HEK293 (cell line): Measurements from ENCODE around the gene JPH2.

Experiments used
- CTCF ChIA-PET: fragments of 350-600 bp; formaldehyde crosslinking; extraction: SDS; loops from one replicate; lab custom pipeline; 2021; ENCODE audit warnings: antibody characterized with exemption; lab: Yijun Ruan, JAX
- POLR2A ChIA-PET: fragments of 300-600 bp; formaldehyde crosslinking; extraction: SDS; loops from one replicate; lab custom pipeline; 2020; ENCODE audit warnings: antibody characterized with exemption, inconsistent platforms; lab: Yijun Ruan, JAX
- H3K27ac ChIP-seq: fragments of 200-500 bp; sonication (Bioruptor generic); 2 replicates; pipeline ENCODE4 v1.5.1; 2014; ENCODE audit warnings: low read depth, low read length, control low read depth, inconsistent platforms; ENCODE audit errors: extremely low read depth
- H3K36me3 ChIP-seq, 2 experiments: fragments of 200-500 bp in 1 of 2; sonication (Bioruptor generic) in 1 of 2; 1 replicate in 1 of 2; 2 replicates in 1 of 2; pipeline ENCODE4 v1.5.1; 2014 to 2017; ENCODE audit warnings: inconsistent platforms in 2 of 2, low read length in 2 of 2; ENCODE audit not compliant: control insufficient read depth in 2 of 2, insufficient read depth in 1 of 2
- H3K4me1 ChIP-seq: fragments of 200-500 bp; sonication (Bioruptor generic); 2 replicates; pipeline ENCODE4 v1.5.1; 2014; ENCODE audit warnings: mild to moderate bottlenecking, low read length, inconsistent platforms; ENCODE audit not compliant: control insufficient read depth, insufficient read depth
- H3K4me3 ChIP-seq: 2 replicates; pipeline ENCODE4 v1.5.1; 2011; ENCODE audit warnings: low read depth, mild to moderate bottlenecking, control low read depth, low read length, moderate library complexity
- H3K9me3 ChIP-seq: fragments of 200-500 bp; sonication (Bioruptor generic); 2 replicates; pipeline ENCODE4 v1.5.1; 2014; ENCODE audit warnings: low read depth, low read length, inconsistent platforms; ENCODE audit not compliant: control insufficient read depth, insufficient read depth
- GLIS1 ChIP-seq: fragments of 450-650 bp; formaldehyde crosslinking; IDR thresholded peaks from 2 replicates; pipeline ENCODE4 v1.5.1; 2016; ENCODE audit warnings: missing biosample characterization, missing genetic modification characterization
- OSR2 ChIP-seq: fragments of 450-650 bp; formaldehyde crosslinking; IDR thresholded peaks from 2 replicates; pipeline ENCODE4 v1.5.1; 2016; ENCODE audit warnings: missing biosample characterization, missing genetic modification characterization
- PRDM6 ChIP-seq: fragments of 450-650 bp; formaldehyde crosslinking; IDR thresholded peaks from 2 replicates; pipeline ENCODE4 v1.5.1; 2017; ENCODE audit warnings: missing biosample characterization, missing genetic modification characterization
- REST ChIP-seq: fragments of 450-650 bp; formaldehyde crosslinking; IDR thresholded peaks from 2 replicates; pipeline ENCODE4 v1.5.1; 2016; ENCODE audit warnings: missing biosample characterization, missing genetic modification characterization
- SP3 ChIP-seq: fragments of 450-650 bp; formaldehyde crosslinking; IDR thresholded peaks from 2 replicates; pipeline ENCODE4 v1.5.1; 2016; ENCODE audit warnings: missing biosample characterization, missing genetic modification characterization
- SP7 ChIP-seq: fragments of 450-650 bp; formaldehyde crosslinking; IDR thresholded peaks from 2 replicates; pipeline ENCODE4 v1.5.1; 2016; ENCODE audit warnings: missing biosample characterization, missing genetic modification characterization
- ZBTB20 ChIP-seq: fragments of 450-650 bp; formaldehyde crosslinking; IDR thresholded peaks from 2 replicates; pipeline ENCODE4 v1.5.1; 2016; ENCODE audit warnings: missing biosample characterization, missing genetic modification characterization
- ZFHX2 ChIP-seq: fragments of 450-650 bp; formaldehyde crosslinking; conservative IDR thresholded peaks from 2 replicates; pipeline ENCODE4 v1.5.1; 2016; ENCODE audit warnings: missing biosample characterization, missing genetic modification characterization
- ZNF184 ChIP-seq: fragments of 450-650 bp; IDR thresholded peaks from 2 replicates; pipeline ENCODE4 v1.5.1; 2018; ENCODE audit warnings: missing biosample characterization, mild to moderate bottlenecking, missing genetic modification characterization
- ZNF24 ChIP-seq: fragments of 450-650 bp; formaldehyde crosslinking; IDR thresholded peaks from 2 replicates; pipeline ENCODE4 v1.5.1; 2016; ENCODE audit warnings: missing biosample characterization, missing genetic modification characterization
- ZNF610 ChIP-seq: fragments of 450-650 bp; formaldehyde crosslinking; IDR thresholded peaks from 2 replicates; pipeline ENCODE4 v1.5.1; 2016; ENCODE audit warnings: missing biosample characterization, missing genetic modification characterization, borderline replicate concordance
- ZNF664 ChIP-seq: fragments of 450-650 bp; formaldehyde crosslinking; IDR thresholded peaks from 2 replicates; pipeline ENCODE4 v1.5.1; 2016; ENCODE audit warnings: missing biosample characterization, missing genetic modification characterization
- ZNF692 ChIP-seq: fragments of 450-650 bp; formaldehyde crosslinking; IDR thresholded peaks from 2 replicates; pipeline ENCODE4 v1.5.1; 2016; ENCODE audit warnings: missing biosample characterization, missing genetic modification characterization
- ZNF791 ChIP-seq: fragments of 450-650 bp; formaldehyde crosslinking; IDR thresholded peaks from 2 replicates; pipeline ENCODE4 v1.5.1; 2016; ENCODE audit warnings: missing biosample characterization, missing genetic modification characterization
- ZXDB ChIP-seq: fragments of 450-650 bp; formaldehyde crosslinking; IDR thresholded peaks from 2 replicates; pipeline ENCODE4 v1.5.1; 2016; ENCODE audit warnings: missing biosample characterization, missing genetic modification characterization
- TF ChIP-seq, protein P1 (sequence below): fragments of 450-650 bp; formaldehyde crosslinking; IDR thresholded peaks from 2 replicates; pipeline ENCODE4 v1.5.1; 2016; ENCODE audit warnings: missing biosample characterization, missing genetic modification characterization
- TF ChIP-seq, protein P2 (sequence below): fragments of 450-650 bp; formaldehyde crosslinking; IDR thresholded peaks from 2 replicates; pipeline ENCODE4 v1.5.1; 2016; ENCODE audit warnings: missing biosample characterization, missing genetic modification characterization, borderline replicate concordance
- TF ChIP-seq, protein P3 (sequence below): fragments of 450-650 bp; formaldehyde crosslinking; IDR thresholded peaks from 2 replicates; pipeline ENCODE4; 2016; ENCODE audit warnings: missing biosample characterization, missing genetic modification characterization

The JPH2 gene

GRCh38 chr20:44083220-44083933 lies 103.6 kb downstream of the JPH2 start:
- H3K4me3 ChIP-seq = no peak overlapping the region
- CTCF ChIA-PET = interaction anchor here (0.6 to 7.2 kb wide), 10 partner anchors 8 to 555 kb away, joined by 3 to 105 read pairs (median 4); no protein-coding TSS in a partner anchor
- H3K27ac ChIP-seq = no peak overlapping the region
- no peaks in the 10 kb centered on the region for H3K4me1 ChIP-seq
- H3K9me3 ChIP-seq = no peaks in the 10 kb centered on the region
- POLR2A ChIA-PET = interaction anchor here (0.6 to 0.7 kb wide), 3 partner anchors 27 to 586 kb away, joined by 3 to 4 read pairs (median 3); no protein-coding TSS in a partner anchor
- no peaks in the 10 kb centered on the region for H3K36me3 ChIP-seq
- TF ChIP-seq ZFHX2 (tag by site-specific recombination) = peak; percentile 74
- TF ChIP-seq ZNF692 (tag by site-specific recombination) = no peak
- 0 out of 2 replicates have a peak, but pooled peaks have one; percentile 14 for TF ChIP-seq ZNF184 (tag by site-specific recombination)
- TF ChIP-seq ZBTB20 (tag by site-specific recombination) = no peak
- TF ChIP-seq OSR2 = peak; percentile 75
- TF ChIP-seq, protein P1, sequence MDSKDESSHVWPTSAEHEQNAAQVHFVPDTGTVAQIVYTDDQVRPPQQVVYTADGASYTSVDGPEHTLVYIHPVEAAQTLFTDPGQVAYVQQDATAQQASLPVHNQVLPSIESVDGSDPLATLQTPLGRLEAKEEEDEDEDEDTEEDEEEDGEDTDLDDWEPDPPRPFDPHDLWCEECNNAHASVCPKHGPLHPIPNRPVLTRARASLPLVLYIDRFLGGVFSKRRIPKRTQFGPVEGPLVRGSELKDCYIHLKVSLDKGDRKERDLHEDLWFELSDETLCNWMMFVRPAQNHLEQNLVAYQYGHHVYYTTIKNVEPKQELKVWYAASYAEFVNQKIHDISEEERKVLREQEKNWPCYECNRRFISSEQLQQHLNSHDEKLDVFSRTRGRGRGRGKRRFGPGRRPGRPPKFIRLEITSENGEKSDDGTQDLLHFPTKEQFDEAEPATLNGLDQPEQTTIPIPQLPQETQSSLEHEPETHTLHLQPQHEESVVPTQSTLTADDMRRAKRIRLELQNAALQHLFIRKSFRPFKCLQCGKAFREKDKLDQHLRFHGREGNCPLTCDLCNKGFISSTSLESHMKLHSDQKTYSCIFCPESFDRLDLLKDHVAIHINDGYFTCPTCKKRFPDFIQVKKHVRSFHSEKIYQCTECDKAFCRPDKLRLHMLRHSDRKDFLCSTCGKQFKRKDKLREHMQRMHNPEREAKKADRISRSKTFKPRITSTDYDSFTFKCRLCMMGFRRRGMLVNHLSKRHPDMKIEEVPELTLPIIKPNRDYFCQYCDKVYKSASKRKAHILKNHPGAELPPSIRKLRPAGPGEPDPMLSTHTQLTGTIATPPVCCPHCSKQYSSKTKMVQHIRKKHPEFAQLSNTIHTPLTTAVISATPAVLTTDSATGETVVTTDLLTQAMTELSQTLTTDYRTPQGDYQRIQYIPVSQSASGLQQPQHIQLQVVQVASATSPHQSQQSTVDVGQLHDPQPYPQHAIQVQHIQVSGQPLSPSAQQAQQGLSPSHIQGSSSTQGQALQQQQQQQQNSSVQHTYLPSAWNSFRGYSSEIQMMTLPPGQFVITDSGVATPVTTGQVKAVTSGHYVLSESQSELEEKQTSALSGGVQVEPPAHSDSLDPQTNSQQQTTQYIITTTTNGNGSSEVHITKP (tag by site-specific recombination) = no peak
- no peak for TF ChIP-seq ZNF664
- TF ChIP-seq ZXDB (tag by site-specific recombination) = no peak
- TF ChIP-seq ZNF610 (tag by site-specific recombination) = no peak
- peak; percentile 54; the same call in 1 of the 2 replicates for TF ChIP-seq PRDM6
- no peak for TF ChIP-seq GLIS1 (tag by site-specific recombination)
- TF ChIP-seq, protein P2, sequence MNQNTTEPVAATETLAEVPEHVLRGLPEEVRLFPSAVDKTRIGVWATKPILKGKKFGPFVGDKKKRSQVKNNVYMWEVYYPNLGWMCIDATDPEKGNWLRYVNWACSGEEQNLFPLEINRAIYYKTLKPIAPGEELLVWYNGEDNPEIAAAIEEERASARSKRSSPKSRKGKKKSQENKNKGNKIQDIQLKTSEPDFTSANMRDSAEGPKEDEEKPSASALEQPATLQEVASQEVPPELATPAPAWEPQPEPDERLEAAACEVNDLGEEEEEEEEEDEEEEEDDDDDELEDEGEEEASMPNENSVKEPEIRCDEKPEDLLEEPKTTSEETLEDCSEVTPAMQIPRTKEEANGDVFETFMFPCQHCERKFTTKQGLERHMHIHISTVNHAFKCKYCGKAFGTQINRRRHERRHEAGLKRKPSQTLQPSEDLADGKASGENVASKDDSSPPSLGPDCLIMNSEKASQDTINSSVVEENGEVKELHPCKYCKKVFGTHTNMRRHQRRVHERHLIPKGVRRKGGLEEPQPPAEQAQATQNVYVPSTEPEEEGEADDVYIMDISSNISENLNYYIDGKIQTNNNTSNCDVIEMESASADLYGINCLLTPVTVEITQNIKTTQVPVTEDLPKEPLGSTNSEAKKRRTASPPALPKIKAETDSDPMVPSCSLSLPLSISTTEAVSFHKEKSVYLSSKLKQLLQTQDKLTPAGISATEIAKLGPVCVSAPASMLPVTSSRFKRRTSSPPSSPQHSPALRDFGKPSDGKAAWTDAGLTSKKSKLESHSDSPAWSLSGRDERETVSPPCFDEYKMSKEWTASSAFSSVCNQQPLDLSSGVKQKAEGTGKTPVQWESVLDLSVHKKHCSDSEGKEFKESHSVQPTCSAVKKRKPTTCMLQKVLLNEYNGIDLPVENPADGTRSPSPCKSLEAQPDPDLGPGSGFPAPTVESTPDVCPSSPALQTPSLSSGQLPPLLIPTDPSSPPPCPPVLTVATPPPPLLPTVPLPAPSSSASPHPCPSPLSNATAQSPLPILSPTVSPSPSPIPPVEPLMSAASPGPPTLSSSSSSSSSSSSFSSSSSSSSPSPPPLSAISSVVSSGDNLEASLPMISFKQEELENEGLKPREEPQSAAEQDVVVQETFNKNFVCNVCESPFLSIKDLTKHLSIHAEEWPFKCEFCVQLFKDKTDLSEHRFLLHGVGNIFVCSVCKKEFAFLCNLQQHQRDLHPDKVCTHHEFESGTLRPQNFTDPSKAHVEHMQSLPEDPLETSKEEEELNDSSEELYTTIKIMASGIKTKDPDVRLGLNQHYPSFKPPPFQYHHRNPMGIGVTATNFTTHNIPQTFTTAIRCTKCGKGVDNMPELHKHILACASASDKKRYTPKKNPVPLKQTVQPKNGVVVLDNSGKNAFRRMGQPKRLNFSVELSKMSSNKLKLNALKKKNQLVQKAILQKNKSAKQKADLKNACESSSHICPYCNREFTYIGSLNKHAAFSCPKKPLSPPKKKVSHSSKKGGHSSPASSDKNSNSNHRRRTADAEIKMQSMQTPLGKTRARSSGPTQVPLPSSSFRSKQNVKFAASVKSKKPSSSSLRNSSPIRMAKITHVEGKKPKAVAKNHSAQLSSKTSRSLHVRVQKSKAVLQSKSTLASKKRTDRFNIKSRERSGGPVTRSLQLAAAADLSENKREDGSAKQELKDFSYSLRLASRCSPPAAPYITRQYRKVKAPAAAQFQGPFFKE (tag by site-specific recombination) = no peak
- TF ChIP-seq ZNF24 (tag by site-specific recombination) = no peak
- 0 out of 2 replicates have a peak, but pooled peaks have one; percentile 23 for TF ChIP-seq SP7 (tag by site-specific recombination)
- TF ChIP-seq ZNF791 (tag by site-specific recombination) = no peak
- TF ChIP-seq REST (tag by site-specific recombination) = no peak
- TF ChIP-seq, protein P3, sequence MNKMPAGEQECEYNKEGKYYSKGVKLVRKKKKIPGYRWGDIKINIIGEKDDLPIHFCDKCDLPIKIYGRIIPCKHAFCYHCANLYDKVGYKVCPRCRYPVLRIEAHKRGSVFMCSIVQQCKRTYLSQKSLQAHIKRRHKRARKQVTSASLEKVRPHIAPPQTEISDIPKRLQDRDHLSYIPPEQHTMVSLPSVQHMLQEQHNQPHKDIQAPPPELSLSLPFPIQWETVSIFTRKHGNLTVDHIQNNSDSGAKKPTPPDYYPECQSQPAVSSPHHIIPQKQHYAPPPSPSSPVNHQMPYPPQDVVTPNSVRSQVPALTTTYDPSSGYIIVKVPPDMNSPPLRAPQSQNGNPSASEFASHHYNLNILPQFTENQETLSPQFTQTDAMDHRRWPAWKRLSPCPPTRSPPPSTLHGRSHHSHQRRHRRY (tag by site-specific recombination) = no peak
- TF ChIP-seq SP3 (tag by site-specific recombination) = no peak
